Heart left ventricle (tissue), 13 donors: Measurements from ENCODE around the gene GOLGA6A.

Experiments used
- CTCF ChIP-seq, 12 donors: fragments of 200-600 bp; sonication (generic) in 4 of 12; IDR thresholded peaks; one replicate each; pipeline versions ENCODE4 v1.5.0 to v1.8.0; 2018 to 2022; ENCODE audit warnings: antibody characterized with exemption in 12 of 12, mild to moderate bottlenecking in 5 of 12
- POLR2A ChIP-seq, 2 donors: fragments of 450-650 bp; IDR thresholded peaks; one replicate each; pipeline ENCODE4 v1.6.1; 2017; ENCODE audit warnings: antibody characterized with exemption in 2 of 2, mild to moderate bottlenecking in 2 of 2, moderate library complexity in 2 of 2
- donor health status: ischemic (EF 13 %, LVEDD 7.1; RV severe dilation, severe dysfunction).
- donor health status: DM: no; HTN: yes; CAD: no.
- donor health status: DM: no; HTN: no; CAD: no.
- donor health status: ischemic (EF 25% LVEDD 6.9; RV normal size, moderate dysfunction).
- donor health status: ischemic (EF 25% LVEDD 5.7; RV mildly dilated, moderate dysfunction).
- donor health status: ischemic (EF 35%, LVEDD 5.7; RV mildly dilated, moderate dysfunction).
- donor health status: nonischemic (EF 11% LVEDD 7.7; RV severe dilation, severe dysfunction).
- donor health status: DM: yes; HTN: yes; CAD: no.
- donor health status: PGD.
- donor health status: ischemic (EF 29% LVEDD 5.4; RV normal size, mild dysfunction).
- donor health status: nonischemic (EF 23%, LVEDD 6.1; RV moderate dilation, normal function).

DNA sequence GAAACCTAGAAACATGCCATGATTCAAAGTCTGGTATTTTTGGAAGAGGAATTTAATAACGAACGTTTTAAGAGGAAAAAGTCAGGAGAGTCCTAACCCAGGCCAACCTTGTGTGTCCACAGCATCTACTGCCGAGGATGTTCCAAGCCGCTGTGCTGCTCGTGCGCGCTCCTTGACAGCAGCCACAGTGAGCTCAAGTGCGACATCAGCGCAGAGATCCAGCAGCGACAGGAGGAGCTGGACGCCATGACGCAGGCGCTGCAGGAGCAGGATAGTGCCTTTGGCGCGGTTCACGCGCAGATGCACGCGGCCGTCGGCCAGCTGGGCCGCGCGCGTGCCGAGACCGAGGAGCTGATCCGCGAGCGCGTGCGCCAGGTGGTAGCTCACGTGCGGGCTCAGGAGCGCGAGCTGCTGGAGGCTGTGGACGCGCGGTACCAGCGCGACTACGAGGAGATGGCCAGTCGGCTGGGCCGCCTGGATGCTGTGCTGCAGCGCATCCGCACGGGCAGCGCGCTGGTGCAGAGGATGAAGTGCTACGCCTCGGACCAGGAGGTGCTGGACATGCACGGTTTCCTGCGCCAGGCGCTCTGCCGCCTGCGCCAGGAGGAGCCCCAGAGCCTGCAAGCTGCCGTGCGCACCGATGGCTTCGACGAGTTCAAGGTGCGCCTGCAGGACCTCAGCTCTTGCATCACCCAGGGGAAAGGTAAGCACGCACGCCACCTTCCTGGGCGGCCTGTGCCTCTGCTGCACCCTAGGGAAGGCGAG lies 59.5 kb downstream of the GOLGA6A start:
- TF ChIP-seq CTCF (IDR thresholded peaks at IDR 0.05) (no peak), POLR2A (IDR thresholded peaks at IDR 0.05) (no peak)
